ENCODE measurements around the gene GFPT1.

GFPT1 gene

GRCh38 chr2:69285379-69285894 lies 101.6 kb downstream of the GFPT1 start:
- DNase-seq, result no peak

DNA sequence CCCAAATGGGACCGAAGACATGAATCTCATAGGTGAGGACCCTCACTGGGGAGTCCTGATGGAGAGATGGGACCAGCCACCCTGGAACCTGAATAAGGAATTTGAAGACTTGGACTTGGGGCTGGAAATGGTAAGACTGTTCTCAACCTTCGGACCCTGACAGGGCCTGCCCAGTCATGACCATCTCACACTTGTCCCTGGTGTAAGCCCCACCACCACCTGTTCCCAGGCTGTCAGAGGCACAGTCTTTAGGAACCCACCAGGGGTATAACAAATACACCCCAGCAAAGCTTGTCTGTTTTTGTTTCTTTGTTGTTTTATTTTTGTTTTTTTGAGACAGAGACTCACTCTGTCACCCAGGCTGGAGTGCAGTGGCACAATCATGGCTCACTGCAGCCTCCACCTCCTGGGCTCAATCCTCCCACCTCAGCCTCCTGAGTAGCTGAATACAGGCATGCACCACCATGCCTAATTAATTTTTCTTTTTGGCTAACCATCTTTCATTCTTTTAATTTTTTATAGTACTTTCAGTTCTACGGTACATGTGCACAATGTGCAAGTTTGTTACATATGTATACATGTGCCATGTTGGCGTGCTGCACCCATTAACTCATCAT lies 106.1 kb downstream of the GFPT1 start:
- DNase-seq, result no peak

GRCh38 chr2:69279931-69280681 lies 106.9 kb downstream of the GFPT1 start:
- no peak for DNase-seq

GRCh38 chr2:69279211-69279610 lies 107.8 kb downstream of the GFPT1 start:
- DNase-seq, result no peak

- DNase-seq, result no peak
Observed at GRCh38 chr2:69278366-69278765, 108.7 kb downstream of the GFPT1 start.

GRCh38 chr2:69275490-69275889 lies 111.5 kb downstream of the GFPT1 start:
- no peak for DNase-seq

GRCh38 chr2:69272803-69273471 lies 114.1 kb downstream of the GFPT1 start:
- no peak for DNase-seq

DNA sequence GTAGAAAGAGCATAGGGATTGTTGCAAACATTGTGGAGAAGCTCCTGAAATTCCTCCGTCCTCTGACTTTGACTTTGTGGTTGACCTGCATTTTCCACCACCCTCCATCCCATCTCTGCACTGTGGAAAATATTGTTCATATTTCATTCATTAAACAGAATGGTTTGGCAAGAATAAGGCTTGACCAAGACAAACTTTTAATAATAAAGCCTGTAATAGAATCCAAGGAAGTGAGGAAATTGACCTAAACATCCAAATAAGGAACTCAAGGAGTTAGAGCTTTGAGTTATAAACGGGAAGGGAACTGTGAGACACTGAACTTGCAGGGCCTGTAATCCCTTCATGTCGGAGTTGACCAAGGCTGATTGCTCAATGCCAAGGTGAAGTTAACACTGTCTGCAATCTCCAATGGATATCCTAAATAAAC lies 115.2 kb downstream of the GFPT1 start:
- DNase-seq, result no peak

Measured in activated CD4-positive, CD25-positive, alpha-beta regulatory T cell (primary cell).